Measurements from ENCODE around the gene MYO18A.

MYO18A gene

DNA sequence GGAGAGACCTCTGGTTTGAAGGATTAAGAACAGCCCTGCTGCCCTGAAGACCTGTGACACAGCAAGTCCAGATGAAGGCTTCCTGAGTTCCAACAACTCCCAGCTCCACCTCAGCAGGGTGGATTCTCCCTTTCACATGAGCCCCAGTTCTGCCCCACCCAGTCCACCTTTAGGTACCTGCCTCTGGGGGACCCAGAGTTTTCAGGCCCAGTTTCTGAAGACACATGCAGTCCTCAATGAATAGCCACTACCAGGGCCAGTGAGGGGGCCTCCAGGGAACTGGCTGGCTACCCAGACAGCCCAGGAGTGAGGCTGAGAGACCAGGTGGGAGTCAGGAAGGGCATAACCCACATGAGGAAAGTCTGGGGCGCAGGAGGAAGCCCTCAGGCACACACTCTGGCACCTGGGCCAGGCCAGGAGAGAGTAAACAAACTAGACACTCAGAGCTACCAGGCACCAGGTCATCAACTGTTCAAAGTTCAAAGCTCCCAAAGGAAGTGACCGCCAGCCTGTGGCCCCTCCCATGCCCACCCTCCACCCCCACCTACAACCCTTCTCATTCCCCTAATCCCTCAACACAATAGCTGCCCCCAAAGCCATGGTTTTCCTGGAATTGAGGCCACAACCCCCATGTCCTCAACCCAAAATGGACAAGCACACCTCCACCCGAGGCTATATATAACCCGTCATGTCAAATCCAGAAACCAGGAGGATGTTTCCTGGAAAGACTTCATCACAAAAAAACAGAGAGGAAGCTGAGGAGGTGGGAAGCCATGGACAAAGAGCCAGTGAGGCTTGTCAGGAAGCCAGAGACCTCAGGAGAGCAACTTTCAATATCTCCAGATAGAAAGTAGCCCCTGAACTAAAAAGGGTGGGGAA, 2.1 kb downstream of the MYO18A start:
- no peak for TF ChIP-seq GATA3 (IDR thresholded peaks at IDR 0.05; ENCODE audit: low read depth, low read length)
- TF ChIP-seq GATA2 (IDR thresholded peaks at IDR 0.05; ENCODE audit: low read depth, low read length) = no peak

DNA sequence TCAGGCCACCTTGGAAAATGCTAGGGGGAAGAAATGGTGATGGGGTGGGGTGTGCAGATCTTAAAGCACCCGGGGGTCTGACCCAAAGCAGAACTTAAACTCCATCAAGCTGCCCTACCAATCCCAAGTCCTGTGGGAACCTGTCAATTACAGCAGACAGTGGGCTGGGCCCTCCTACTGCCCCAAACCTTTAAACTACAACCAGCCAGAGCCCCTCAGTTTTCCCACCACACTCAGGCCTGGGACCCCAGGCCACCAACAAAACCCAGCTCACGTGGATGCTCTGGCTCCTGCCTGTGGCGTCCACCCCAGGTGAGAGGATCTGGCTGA, 2.7 kb downstream of the MYO18A start:
- TF ChIP-seq GATA2 (IDR thresholded peaks at IDR 0.05; ENCODE audit: low read depth, low read length) (no peak), GATA3 (IDR thresholded peaks at IDR 0.05; ENCODE audit: low read depth, low read length) (no peak)

- peak; percentile 59 for TF ChIP-seq GATA2 (IDR thresholded peaks at IDR 0.05; ENCODE audit: low read depth, low read length)
- TF ChIP-seq GATA3 (IDR thresholded peaks at IDR 0.05; ENCODE audit: low read depth, low read length) = no peak
Measured at GRCh38 chr17:29176558-29177351, 3.4 kb downstream of the MYO18A start.

DNA sequence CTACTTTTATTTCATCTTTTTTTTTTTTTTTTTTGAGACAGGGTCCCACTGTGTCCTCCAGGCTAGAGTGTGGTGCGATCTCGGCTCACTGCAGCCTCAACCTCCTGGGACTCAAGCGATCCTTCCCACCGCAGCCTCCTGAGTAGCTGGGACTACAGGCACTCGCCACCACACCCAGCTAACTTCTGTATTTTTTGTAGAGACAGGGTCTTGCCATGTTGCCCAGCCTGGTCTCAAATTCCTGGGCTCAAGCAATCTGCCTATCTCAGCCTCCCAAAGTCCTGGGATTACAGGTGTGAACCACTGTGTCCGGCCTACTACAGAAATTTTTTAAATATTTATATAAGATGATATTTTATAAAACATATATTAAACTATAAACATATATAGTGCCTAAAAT, 4.8 kb downstream of the MYO18A start:
- TF ChIP-seq GATA3 (IDR thresholded peaks at IDR 0.05; ENCODE audit: low read depth, low read length) = no peak
- no peak for TF ChIP-seq GATA2 (IDR thresholded peaks at IDR 0.05; ENCODE audit: low read depth, low read length)

- no peak for TF ChIP-seq GATA2 (IDR thresholded peaks at IDR 0.05; ENCODE audit: low read depth, low read length)
- no peak for TF ChIP-seq GATA3 (IDR thresholded peaks at IDR 0.05; ENCODE audit: low read depth, low read length)
Measured at GRCh38 chr17:29172589-29172988, 7.6 kb downstream of the MYO18A start.

GRCh38 chr17:29170682-29171081, 9.5 kb downstream of the MYO18A start:
- TF ChIP-seq GATA2 (IDR thresholded peaks at IDR 0.05; ENCODE audit: low read depth, low read length) (no peak), GATA3 (IDR thresholded peaks at IDR 0.05; ENCODE audit: low read depth, low read length) (no peak)

GRCh38 chr17:29169806-29170591, 10.2 kb downstream of the MYO18A start:
- TF ChIP-seq GATA3 (IDR thresholded peaks at IDR 0.05; ENCODE audit: low read depth, low read length) (no peak), GATA2 (IDR thresholded peaks at IDR 0.05; ENCODE audit: low read depth, low read length) (no peak)

DNA sequence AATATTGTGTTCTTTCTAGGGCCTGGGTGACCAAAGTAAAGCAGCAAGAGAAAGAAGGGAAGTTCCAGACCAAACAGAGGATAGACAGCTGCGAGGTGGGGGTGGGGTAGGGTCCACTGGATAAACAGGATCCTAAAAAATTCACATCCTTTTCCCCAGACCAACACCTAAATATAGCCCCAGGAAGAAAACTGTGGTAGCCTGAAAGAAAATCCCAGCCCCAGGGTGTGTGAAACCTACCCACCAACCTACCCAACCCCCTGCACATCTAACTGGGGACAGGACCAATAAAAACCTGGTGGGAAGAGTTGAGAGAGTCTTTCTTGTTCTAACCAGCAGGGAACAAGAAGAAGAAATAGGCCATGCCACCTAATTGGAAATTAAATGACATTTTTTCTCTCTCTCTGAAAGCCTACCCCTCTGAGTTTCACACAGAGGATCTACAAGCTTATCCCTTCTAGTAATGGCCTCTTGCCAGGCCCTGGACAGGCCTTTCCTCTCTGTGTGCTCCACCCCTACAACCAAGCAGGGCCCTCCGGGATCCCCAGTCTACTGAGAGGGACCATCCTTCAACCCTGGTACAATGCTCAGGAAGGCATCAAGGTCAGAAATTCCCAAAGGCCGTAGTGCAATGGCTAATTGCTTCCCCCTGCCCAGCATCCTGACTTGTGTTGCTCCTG, 12.0 kb downstream of the MYO18A start:
- TF ChIP-seq GATA3 (IDR thresholded peaks at IDR 0.05; ENCODE audit: low read depth, low read length) (no peak), GATA2 (IDR thresholded peaks at IDR 0.05; ENCODE audit: low read depth, low read length) (no peak)

GRCh38 chr17:29167393-29168078, 12.7 kb downstream of the MYO18A start:
- TF ChIP-seq GATA3 (IDR thresholded peaks at IDR 0.05; ENCODE audit: low read depth, low read length) = no peak
- TF ChIP-seq GATA2 (IDR thresholded peaks at IDR 0.05; ENCODE audit: low read depth, low read length) = no peak

GRCh38 chr17:29166507-29166887, 13.7 kb downstream of the MYO18A start:
- TF ChIP-seq GATA2 (IDR thresholded peaks at IDR 0.05; ENCODE audit: low read depth, low read length) (no peak), GATA3 (IDR thresholded peaks at IDR 0.05; ENCODE audit: low read depth, low read length) (no peak)

GRCh38 chr17:29165800-29166506, 14.2 kb downstream of the MYO18A start:
- TF ChIP-seq GATA2 (IDR thresholded peaks at IDR 0.05; ENCODE audit: low read depth, low read length) (no peak), GATA3 (IDR thresholded peaks at IDR 0.05; ENCODE audit: low read depth, low read length) (no peak)

GRCh38 chr17:29165261-29165660, 14.9 kb downstream of the MYO18A start:
- TF ChIP-seq GATA3 (IDR thresholded peaks at IDR 0.05; ENCODE audit: low read depth, low read length) (no peak), GATA2 (IDR thresholded peaks at IDR 0.05; ENCODE audit: low read depth, low read length) (no peak)

Data from SH-SY5Y (cell line).